HCT116 (cell line): ENCODE results near the gene SCRG1. TPM values are rescaled to one million over a fixed set of nuclear protein-coding genes. Genes with fewer than 3 reads are reported as not detected.

ENCODE experiments used
- ATAC-seq: fragments of 200-7000 bp; cut with Tn5 transposase; 2 replicates; pipeline ENCODE4 v1.9.1; 2020; ENCODE audit warnings: mild to moderate bottlenecking, moderate library complexity
- BruUV-seq: library from RNA; stranded (reverse); fragments of 400-500 nt; replicated peaks from 2 replicates; lab custom pipeline; 2021; lab: Mats Ljungman, UMichigan
- CTCF ChIA-PET: fragments of 300-600 bp; sonication (Branson Sonifier 250); formaldehyde crosslinking; loops from one replicate; lab custom pipeline; 2021; ENCODE audit warnings: antibody characterized with exemption; lab: Charles Lee
- POLR2A ChIA-PET: fragments of 300-600, 350-600 bp; sonication (Branson Sonifier 250); formaldehyde crosslinking; loops from one replicate; lab custom pipeline; 2021; ENCODE audit warnings: antibody characterized with exemption; lab: Charles Lee
- RAD21 ChIA-PET, 2 experiments: fragments of 300-600 bp; sonication (Branson Sonifier 250); formaldehyde crosslinking; loops; one replicate each; lab custom pipeline; 2023; ENCODE audit warnings: low total read pairs in 2 of 2; ENCODE audit not compliant: uncharacterized antibody in 2 of 2, unreplicated experiment in 2 of 2, low non-redundant PET in 1 of 2; lab: Charles Lee
- DNase-seq: peaks from one replicate; pipeline ENCODE4 v3.0.0-alpha.2; 2010; ENCODE audit warnings: low read depth, low spot score
- H2AFZ ChIP-seq: fragments of 200-600 bp; shearing (Covaris generic), sonication (generic); 2 replicates; pipeline ENCODE4 v1.6.1; 2017; ENCODE audit warnings: low read depth, mixed run types, mixed read lengths, antibody characterized with exemption, low read length; ENCODE audit not compliant: poor library complexity, severe bottlenecking
- H3K27ac ChIP-seq: 2 replicates; pipeline ENCODE4 v1.5.1; 2012; ENCODE audit warnings: low read depth, low read length
- H3K27me3 ChIP-seq: fragments of 200-600 bp; sonication (generic); 2 replicates; pipeline ENCODE4 v1.6.1; 2016; ENCODE audit warnings: mixed run types, low read length, mixed read lengths; ENCODE audit not compliant: insufficient read depth
- H3K36me3 ChIP-seq, 2 experiments: fragments of 200-500 bp in 1 of 2; fragments of 200-600 bp in 1 of 2; sonication (Bioruptor generic) in 1 of 2; sonication (generic) in 1 of 2; 2 replicates each; pipeline versions ENCODE4 v1.5.1 to v1.6.1; 2014 to 2016; ENCODE audit warnings: low read length in 2 of 2, inconsistent platforms in 1 of 2, mixed read lengths in 1 of 2, mixed run types in 1 of 2; ENCODE audit not compliant: insufficient read depth in 2 of 2, control insufficient read depth in 1 of 2
- H3K4me1 ChIP-seq, 2 experiments: fragments of 200-600 bp in 1 of 2; sonication (generic) in 1 of 2; 2 replicates each; pipeline versions ENCODE4 v1.5.1 to v1.6.1; 2012 to 2017; ENCODE audit warnings: low read length in 2 of 2, inconsistent platforms in 1 of 2, mild to moderate bottlenecking in 1 of 2, mixed read lengths in 1 of 2, mixed run types in 1 of 2, moderate library complexity in 1 of 2; ENCODE audit not compliant: insufficient read depth in 2 of 2, control insufficient read depth in 1 of 2
- H3K4me2 ChIP-seq: fragments of 200-600 bp; sonication (generic); 2 replicates; pipeline ENCODE4 v1.6.1; 2017; ENCODE audit warnings: mixed run types, low read length, mixed read lengths
- H3K4me3 ChIP-seq, 2 experiments: fragments of 200-600 bp in 1 of 2; sonication (generic) in 1 of 2; replicated peaks in 1 of 2; 2 replicates each; pipeline ENCODE4 v1.5.1; 2011 to 2016; ENCODE audit warnings: low read length in 2 of 2, control low read depth in 1 of 2, low read depth in 1 of 2, mild to moderate bottlenecking in 1 of 2, mixed read lengths in 1 of 2, mixed run types in 1 of 2
- H3K79me2 ChIP-seq: fragments of 200-600 bp; sonication (generic); 2 replicates; pipeline ENCODE4 v1.6.1; 2017; ENCODE audit warnings: mild to moderate bottlenecking, mixed run types, low read length, moderate library complexity, mixed read lengths; ENCODE audit not compliant: insufficient read depth
- H3K9ac ChIP-seq: fragments of 200-600 bp; sonication (generic); 2 replicates; pipeline ENCODE4 v1.6.1; 2016; ENCODE audit warnings: low read length, mixed read lengths
- H3K9me2 ChIP-seq: fragments of 200-600 bp; sonication (generic), shearing (Covaris generic); 2 replicates; pipeline ENCODE4 v1.6.1; 2017; ENCODE audit warnings: mixed run types, mild to moderate bottlenecking, moderate library complexity; ENCODE audit not compliant: insufficient read depth
- H3K9me3 ChIP-seq, 2 experiments: fragments of 200-500 bp in 1 of 2; fragments of 200-600 bp in 1 of 2; sonication (Bioruptor generic) in 1 of 2; sonication (generic) in 1 of 2; 2 replicates each; pipeline ENCODE4 v1.6.1; 2014 to 2017; ENCODE audit warnings: low read length in 2 of 2, mixed read lengths in 2 of 2, inconsistent platforms in 1 of 2, low read depth in 1 of 2, mild to moderate bottlenecking in 1 of 2, mixed run types in 1 of 2, moderate library complexity in 1 of 2; ENCODE audit not compliant: control insufficient read depth in 1 of 2, insufficient read depth in 1 of 2
- H4K20me1 ChIP-seq: fragments of 200-600 bp; sonication (generic), shearing (Covaris generic); 2 replicates; pipeline ENCODE4 v1.6.1; 2017; ENCODE audit warnings: mixed run types, mild to moderate bottlenecking, moderate library complexity; ENCODE audit not compliant: insufficient read depth
- CTCF ChIP-seq, 3 experiments: fragments of 200-600 bp in 1 of 3; sonication (generic) in 1 of 3; IDR thresholded peaks in 2 of 3; conservative IDR thresholded peaks in 1 of 3; 2 replicates each; pipeline ENCODE4 v1.5.1; 2012 to 2017; ENCODE audit warnings: low read depth in 2 of 3, low read length in 2 of 3, antibody characterized with exemption in 1 of 3, borderline replicate concordance in 1 of 3, control low read depth in 1 of 3, mild to moderate bottlenecking in 1 of 3, mixed read lengths in 1 of 3, mixed run types in 1 of 3, moderate library complexity in 1 of 3; ENCODE audit not compliant: insufficient read depth in 1 of 3
- EGR1 ChIP-seq: IDR thresholded peaks from 2 replicates; pipeline ENCODE4 v1.6.1; 2012; ENCODE audit warnings: low read depth
- POLR2AphosphoS5 ChIP-seq: IDR thresholded peaks from 2 replicates; pipeline ENCODE4 v1.6.1; 2011; ENCODE audit warnings: mild to moderate bottlenecking, low read depth, low read length, moderate library complexity
- YY1 ChIP-seq: IDR thresholded peaks from 2 replicates; pipeline ENCODE4 v1.6.1; 2011; ENCODE audit warnings: low read length, low read depth, moderate library complexity, mild to moderate bottlenecking; ENCODE audit not compliant: insufficient replicate concordance; ENCODE audit errors: extremely low read depth
- ZBTB33 ChIP-seq: IDR thresholded peaks from 2 replicates; pipeline ENCODE4 v1.6.1; 2011; ENCODE audit warnings: mild to moderate bottlenecking, low read length, moderate library complexity; ENCODE audit not compliant: insufficient replicate concordance; ENCODE audit errors: extremely low read depth
- ZFX ChIP-seq: fragments of 450-650 bp; IDR thresholded peaks from 2 replicates; pipeline ENCODE4 v1.6.1; 2017
- ZNF274 ChIP-seq: fragments of 200-500 bp; sonication (Bioruptor generic); IDR thresholded peaks from 2 replicates; pipeline ENCODE4 v1.6.1; 2014; ENCODE audit warnings: mild to moderate bottlenecking, low read depth, low read length, inconsistent platforms
- intact Hi-C: fragments of 100-400 bp; cut with micrococcal nuclease; formaldehyde crosslinking; loops from 2 replicates; pipeline ENCODE4 v1.10.0; 2022
- total RNA-seq: library from RNA; stranded (reverse); gene quantifications from one replicate; pipeline ENCODE4 v1.2.1, GENCODE V29; 2021; ENCODE audit not compliant: unreplicated experiment

Gene SCRG1
- total RNA-seq, 1 experiment from 2014 or later: not detected

- no peak overlapping the region for H3K4me3 ChIP-seq
- POLR2A ChIA-PET: no interaction called here
- TF ChIP-seq ZNF274: no peak
- TF ChIP-seq YY1: no peak
- TF ChIP-seq ZFX: no peak
- no peak for TF ChIP-seq EGR1
- no peak for TF ChIP-seq ZBTB33
- no peak for TF ChIP-seq POLR2AphosphoS5
- TF ChIP-seq CTCF (IDR thresholded peaks at IDR 0.05 in 2 of 3, conservative IDR thresholded peaks at IDR 0.05 in 1 of 3; ENCODE audit: borderline replicate concordance in 1 of 3, insufficient read depth in 1 of 3, low read depth in 2 of 3, low read length in 2 of 3): no peak
- TF ChIP-seq, all 23 proteins: peak for 0
- intact Hi-C loops: no loop called here
- RAD21 ChIA-PET: no interaction called here
- DNase-seq (no peak), ATAC-seq (no peak)
- Histone ChIP-seq H3K27me3 (no peaks in the 10 kb centered on the region), H3K27ac (no peak overlapping the region), H3K9me2 (no peaks in the 10 kb centered on the region), H3K36me3 (no peaks in the 10 kb centered on the region), H3K4me1 (no peaks in the 10 kb centered on the region), H3K9ac (no peak overlapping the region), H3K4me2 (no peak overlapping the region), H3K79me2 (no peaks in the 10 kb centered on the region), H2AFZ (no peak overlapping the region), H4K20me1 (no peaks in the 10 kb centered on the region), H3K9me3 (no peaks in the 10 kb centered on the region)
- CTCF ChIA-PET: interaction anchor here (1.0 kb wide), 1 partner anchor 11 kb away, joined by 5 read pairs; the partner anchor contains the start of gene SAP30
- no TSS peak for BruUV-seq
These were observed 17.9 kb downstream of the SCRG1 start for GRCh38 chr4:173380987-173381386.
